Loucy (cell line): ENCODE measurements around the gene NDST4.

Source experiments
- H2AFZ ChIP-seq: fragments of 200-600 bp; sonication (generic); 2 replicates; pipeline ENCODE4 v1.6.0; 2016; ENCODE audit warnings: antibody characterized with exemption, mild to moderate bottlenecking, low read length, moderate library complexity
- H3F3A ChIP-seq: fragments of 200-600 bp; 2 replicates; pipeline ENCODE4 v1.6.0; 2016; ENCODE audit warnings: antibody characterized with exemption, low read depth, mild to moderate bottlenecking
- H3K27me3 ChIP-seq: fragments of 200-600 bp; sonication (generic); 2 replicates; pipeline ENCODE4 v1.6.1; 2014; ENCODE audit warnings: low read length, mild to moderate bottlenecking; ENCODE audit not compliant: insufficient read depth, poor library complexity, severe bottlenecking
- H3K36me3 ChIP-seq: fragments of 200-600 bp; sonication (generic); 2 replicates; pipeline ENCODE4 v1.6.1; 2016; ENCODE audit warnings: low read length; ENCODE audit not compliant: insufficient read depth
- H3K4me1 ChIP-seq: fragments of 200-600 bp; sonication (generic); 2 replicates; pipeline ENCODE4 v1.5.1; 2014; ENCODE audit warnings: low read length, mild to moderate bottlenecking; ENCODE audit not compliant: insufficient read depth, poor library complexity, severe bottlenecking
- H3K4me2 ChIP-seq: fragments of 200-600 bp; sonication (generic); 2 replicates; pipeline ENCODE4 v1.6.0; 2014; ENCODE audit warnings: antibody characterized with exemption, low read length, low read depth, mild to moderate bottlenecking; ENCODE audit not compliant: poor library complexity, severe bottlenecking
- H3K4me3 ChIP-seq: fragments of 200-600 bp; sonication (generic); 2 replicates; pipeline ENCODE4 v1.5.1; 2014; ENCODE audit warnings: low read length, mild to moderate bottlenecking, mixed read lengths; ENCODE audit not compliant: poor library complexity, severe bottlenecking
- H3K79me2 ChIP-seq: fragments of 200-600 bp; sonication (generic); 2 replicates; pipeline ENCODE4 v1.6.1; 2014; ENCODE audit warnings: low read length; ENCODE audit not compliant: insufficient read depth
- H3K9ac ChIP-seq: fragments of 200-600 bp; sonication (generic); 2 replicates; pipeline ENCODE4 v1.6.0; 2014; ENCODE audit warnings: mild to moderate bottlenecking, low read depth, low read length, moderate library complexity; ENCODE audit not compliant: poor library complexity, severe bottlenecking
- H3K9me2 ChIP-seq: fragments of 200-600 bp; sonication (generic); replicated peaks from 2 replicates; pipeline ENCODE4 v1.6.1; 2016; ENCODE audit warnings: low read depth, low read length, mixed read lengths
- H3K9me3 ChIP-seq: fragments of 200-600 bp; sonication (generic); 2 replicates; pipeline ENCODE4 v1.6.1; 2014; ENCODE audit warnings: mild to moderate bottlenecking, antibody characterized with exemption, low read length, low read depth; ENCODE audit not compliant: insufficient read depth
- H4K20me1 ChIP-seq: fragments of 200-600 bp; sonication (generic); 2 replicates; pipeline ENCODE4 v1.6.0; 2014; ENCODE audit warnings: antibody characterized with exemption, low read length, mild to moderate bottlenecking; ENCODE audit not compliant: insufficient read depth, poor library complexity, severe bottlenecking
- EZH2phosphoT487 ChIP-seq: fragments of 200-600 bp; IDR thresholded peaks from 2 replicates; pipeline ENCODE4 v1.6.1; 2018; ENCODE audit warnings: antibody characterized with exemption, mild to moderate bottlenecking, moderate library complexity, borderline replicate concordance
- TF ChIP-seq, protein P1 (sequence below): fragments of 200-600 bp; sonication (generic); conservative IDR thresholded peaks from 2 replicates; pipeline ENCODE4 v1.5.1; 2014; ENCODE audit warnings: mild to moderate bottlenecking, antibody characterized with exemption, low read length

NDST4 gene

DNA sequence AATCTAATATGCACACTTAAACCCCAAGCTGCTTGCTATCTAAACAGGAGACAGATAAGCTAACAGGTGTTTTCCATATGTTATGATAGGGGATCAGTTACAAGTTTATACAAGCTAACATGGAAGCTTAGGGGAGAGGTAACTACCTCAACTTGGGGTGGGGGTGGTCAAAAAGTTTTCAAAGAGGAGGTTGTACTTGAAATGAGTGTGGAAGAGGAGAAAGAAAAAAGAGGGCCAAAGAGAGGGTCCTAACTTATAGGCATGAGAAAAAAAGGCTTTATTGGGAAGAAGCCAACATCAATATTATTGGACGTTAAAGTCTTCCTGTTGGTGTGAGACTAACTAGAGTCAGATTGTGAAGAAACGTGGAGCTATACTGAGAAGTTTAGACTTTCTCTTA lies 205.9 kb downstream of the NDST4 start:
- Histone ChIP-seq H3K27me3 (no peaks in the 10 kb centered on the region), H3F3A (no peaks in the 10 kb centered on the region), H4K20me1 (no peaks in the 10 kb centered on the region), H3K79me2 (no peaks in the 10 kb centered on the region), H2AFZ (no peak overlapping the region), H3K4me2 (no peak overlapping the region), H3K4me3 (no peak overlapping the region), H3K9me3 (no peaks in the 10 kb centered on the region), H3K9ac (no peak overlapping the region), H3K4me1 (no peaks in the 10 kb centered on the region), H3K9me2 (no peaks in the 10 kb centered on the region), H3K36me3 (no peaks in the 10 kb centered on the region)
- TF ChIP-seq EZH2phosphoT487, result no peak
- TF ChIP-seq, protein P1, sequence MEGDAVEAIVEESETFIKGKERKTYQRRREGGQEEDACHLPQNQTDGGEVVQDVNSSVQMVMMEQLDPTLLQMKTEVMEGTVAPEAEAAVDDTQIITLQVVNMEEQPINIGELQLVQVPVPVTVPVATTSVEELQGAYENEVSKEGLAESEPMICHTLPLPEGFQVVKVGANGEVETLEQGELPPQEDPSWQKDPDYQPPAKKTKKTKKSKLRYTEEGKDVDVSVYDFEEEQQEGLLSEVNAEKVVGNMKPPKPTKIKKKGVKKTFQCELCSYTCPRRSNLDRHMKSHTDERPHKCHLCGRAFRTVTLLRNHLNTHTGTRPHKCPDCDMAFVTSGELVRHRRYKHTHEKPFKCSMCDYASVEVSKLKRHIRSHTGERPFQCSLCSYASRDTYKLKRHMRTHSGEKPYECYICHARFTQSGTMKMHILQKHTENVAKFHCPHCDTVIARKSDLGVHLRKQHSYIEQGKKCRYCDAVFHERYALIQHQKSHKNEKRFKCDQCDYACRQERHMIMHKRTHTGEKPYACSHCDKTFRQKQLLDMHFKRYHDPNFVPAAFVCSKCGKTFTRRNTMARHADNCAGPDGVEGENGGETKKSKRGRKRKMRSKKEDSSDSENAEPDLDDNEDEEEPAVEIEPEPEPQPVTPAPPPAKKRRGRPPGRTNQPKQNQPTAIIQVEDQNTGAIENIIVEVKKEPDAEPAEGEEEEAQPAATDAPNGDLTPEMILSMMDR, result no peak

DNA sequence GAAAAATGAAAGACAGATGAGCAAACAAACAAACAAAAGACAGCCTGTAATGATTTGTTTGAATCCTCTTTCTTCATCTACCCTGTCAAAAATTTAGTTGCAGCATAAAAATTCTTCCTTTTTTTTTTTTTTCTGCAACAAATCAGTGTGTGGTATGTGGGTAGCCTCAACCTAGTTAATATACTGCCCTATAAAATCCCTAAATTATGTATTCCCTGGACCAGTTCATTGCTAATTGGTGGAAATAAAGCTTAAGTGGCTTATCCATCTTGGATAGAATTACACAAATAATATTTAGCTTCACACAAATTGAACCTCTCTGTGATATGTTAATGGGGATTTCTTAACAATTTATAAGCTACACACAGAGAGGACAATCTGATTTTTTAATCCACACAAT lies 208.4 kb downstream of the NDST4 start:
- Histone ChIP-seq H3K9ac (no peak overlapping the region), H4K20me1 (no peaks in the 10 kb centered on the region), H3F3A (no peaks in the 10 kb centered on the region), H3K9me2 (no peaks in the 10 kb centered on the region), H3K27me3 (no peaks in the 10 kb centered on the region), H3K36me3 (no peaks in the 10 kb centered on the region), H3K79me2 (no peaks in the 10 kb centered on the region), H2AFZ (no peak overlapping the region), H3K9me3 (no peaks in the 10 kb centered on the region), H3K4me2 (no peak overlapping the region), H3K4me1 (no peaks in the 10 kb centered on the region), H3K4me3 (no peak overlapping the region)
- no peak for TF ChIP-seq EZH2phosphoT487
- TF ChIP-seq, protein P1, result no peak

DNA sequence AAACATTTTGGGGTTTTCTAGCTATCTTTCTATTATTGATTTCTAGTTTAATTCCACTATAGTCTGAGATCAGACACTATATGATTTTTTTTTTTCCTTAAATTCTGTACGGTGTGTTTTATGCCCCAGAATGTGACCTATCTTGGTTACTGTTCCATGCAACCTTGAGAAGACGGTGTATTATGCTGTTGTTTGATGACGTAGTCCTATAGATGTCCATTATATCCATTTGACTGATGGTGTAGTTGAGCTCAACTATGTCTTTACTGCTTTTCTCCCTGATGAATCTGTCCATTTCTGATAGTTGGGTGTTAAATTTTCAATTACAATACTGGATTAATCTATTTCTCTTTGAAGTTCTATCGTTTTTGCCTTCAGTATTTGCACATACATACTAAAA lies 212.5 kb downstream of the NDST4 start:
- Histone ChIP-seq H3K79me2 (no peaks in the 10 kb centered on the region), H3K9me2 (no peaks in the 10 kb centered on the region), H3K9me3 (no peaks in the 10 kb centered on the region), H2AFZ (no peak overlapping the region), H3K27me3 (no peaks in the 10 kb centered on the region), H3K4me2 (no peak overlapping the region), H3K36me3 (no peaks in the 10 kb centered on the region), H3K4me3 (no peak overlapping the region), H3K4me1 (no peaks in the 10 kb centered on the region), H3F3A (no peaks in the 10 kb centered on the region), H3K9ac (no peak overlapping the region), H4K20me1 (no peaks in the 10 kb centered on the region)
- TF ChIP-seq EZH2phosphoT487, result no peak
- TF ChIP-seq, protein P1, result no peak
